Measurements from ENCODE around the gene LDLRAD2. TPM values are rescaled to one million over a fixed set of nuclear protein-coding genes. Genes with fewer than 3 reads are reported as not detected.
"Not testable (repeated sequence)": the region's sequence is repeated elsewhere in the genome, so short reads cannot be mapped to it uniquely, and the experiment has no call there.

Gene LDLRAD2
- total RNA-seq, 1 experiment from 2014 or later = 1.0 TPM

- Histone ChIP-seq H3K9me3 (ENCODE audit: control insufficient read depth, low read depth, low read length) (no peaks in the 10 kb centered on the region), H2AK5ac (ENCODE audit: insufficient read length, low read length) (no peak overlapping the region), H4K8ac (replicated peaks; ENCODE audit: insufficient read length, low read depth, low read length) (no peak overlapping the region), H3K14ac (ENCODE audit: insufficient read depth, low read length) (no peak overlapping the region), H3K27me3 (ENCODE audit: insufficient read depth, low read length) (no peaks in the 10 kb centered on the region), H2BK12ac (ENCODE audit: insufficient read length, low read depth, low read length) (no peak overlapping the region), H4K5ac (ENCODE audit: insufficient read length, low read depth, low read length) (no peak overlapping the region), H3K4me1 (ENCODE audit: insufficient read depth, low read length) (no peaks in the 10 kb centered on the region; the same call in 1 of the 2 replicates), H3K4ac (ENCODE audit: low read depth, low read length) (no peak overlapping the region), H2BK120ac (ENCODE audit: low read depth, low read length, poor library complexity, severe bottlenecking) (no peak overlapping the region), H4K20me1 (ENCODE audit: control insufficient read depth, insufficient read depth, insufficient read length) (no peaks in the 10 kb centered on the region), H2BK15ac (ENCODE audit: low read depth, low read length) (no peak overlapping the region), H3K23ac (ENCODE audit: insufficient read length, low read depth, low read length) (no peak overlapping the region), H3K79me1 (ENCODE audit: insufficient read depth, low read depth, low read length, poor library complexity, severe bottlenecking) (peaks cover 6% of the 10 kb centered on the region), H3K18ac (ENCODE audit: insufficient read length, low read depth, low read length) (no peak overlapping the region), H3T11ph (ENCODE audit: low read length) (no peak overlapping the region), H3K9ac (ENCODE audit: extremely low read depth, insufficient read length, low read length) (no peak overlapping the region), H3K23me2 (ENCODE audit: insufficient read length, low read depth, low read length, poor library complexity, severe bottlenecking) (no peaks in the 10 kb centered on the region), H3K79me2 (ENCODE audit: insufficient read depth, low read length) (peaks cover 35% of the 10 kb centered on the region), H3K56ac (ENCODE audit: insufficient read length, low read depth, low read length) (no peak overlapping the region), H2AFZ (ENCODE audit: low read length) (no peak overlapping the region), H2BK5ac (ENCODE audit: insufficient read length, low read length) (no peak overlapping the region), H2BK20ac (ENCODE audit: low read depth, low read length, poor library complexity, severe bottlenecking) (no peak overlapping the region), H3K4me2 (ENCODE audit: insufficient read depth, insufficient read length, low read length) (no peak overlapping the region), H3K27ac (ENCODE audit: insufficient read length, low read depth, low read length) (no peak overlapping the region), H4K91ac (ENCODE audit: insufficient read length, low read depth, low read length) (no peak overlapping the region)
- WGBS (ENCODE audit: extremely low coverage, insufficient read length, low lambda C conversion rate) = no CpG with 5 or more reads among the region's 2 CpGs
- no peaks in the 10 kb centered on the region for H3K9me3 Mint-ChIP-seq
- peaks cover 0 to 9% (median 0%) of the 10 kb centered on the region in 3 experiments; a peak in 4 of 7 replicates for H3K36me3 Mint-ChIP-seq (ENCODE audit: insufficient read depth in 1 of 3, low read depth in 3 of 3)
- H3K4me1 Mint-ChIP-seq = peaks cover 11 to 17% of the 10 kb centered on the region in 2 experiments
- no peak for DNase-seq
- no peaks in the 10 kb centered on the region for H3K27me3 Mint-ChIP-seq (ENCODE audit: low read depth)
- H3K4me3 Mint-ChIP-seq = no peak overlapping the region
- TF ChIP-seq CTCF (conservative IDR thresholded peaks at IDR 0.05) = no peak
- peak overlapping the region in 2 of 3 experiments; percentile 3 to 14; a peak in 2 of 7 replicates for H3K27ac Mint-ChIP-seq
These were observed 41.9 kb upstream of the LDLRAD2 start for GRCh38 chr1:21770201-21770600.

GRCh38 chr1:21770602-21771001, 41.5 kb upstream of the LDLRAD2 start:
- H3K79me2 ChIP-seq (ENCODE audit: insufficient read depth, low read length) = peaks cover 37% of the 10 kb centered on the region
- H3K4me1 Mint-ChIP-seq = peaks cover 7 to 13% of the 10 kb centered on the region in 2 experiments; a peak in 3 of 4 replicates
- not testable (repeated sequence) for H3K27ac Mint-ChIP-seq; H4K91ac ChIP-seq (ENCODE audit: insufficient read length, low read depth, low read length); H4K5ac ChIP-seq (ENCODE audit: insufficient read length, low read depth, low read length); H3K9me3 Mint-ChIP-seq; H2BK12ac ChIP-seq (ENCODE audit: insufficient read length, low read depth, low read length); H4K8ac ChIP-seq (replicated peaks; ENCODE audit: insufficient read length, low read depth, low read length); H2BK120ac ChIP-seq (ENCODE audit: low read depth, low read length, poor library complexity, severe bottlenecking); H3K27me3 Mint-ChIP-seq (ENCODE audit: low read depth); H3K18ac ChIP-seq (ENCODE audit: insufficient read length, low read depth, low read length); H3K4me3 Mint-ChIP-seq; H3K14ac ChIP-seq (ENCODE audit: insufficient read depth, low read length); H3K9me3 ChIP-seq (ENCODE audit: control insufficient read depth, low read depth, low read length); H2AFZ ChIP-seq (ENCODE audit: low read length); DNase-seq; H3K27ac ChIP-seq (ENCODE audit: insufficient read length, low read depth, low read length); H2BK20ac ChIP-seq (ENCODE audit: low read depth, low read length, poor library complexity, severe bottlenecking); H3K9ac ChIP-seq (ENCODE audit: extremely low read depth, insufficient read length, low read length); H3K79me1 ChIP-seq (ENCODE audit: insufficient read depth, low read depth, low read length, poor library complexity, severe bottlenecking); H3K36me3 Mint-ChIP-seq (ENCODE audit: insufficient read depth in 1 of 3, low read depth in 3 of 3); H3K4me1 ChIP-seq (ENCODE audit: insufficient read depth, low read length); H2BK5ac ChIP-seq (ENCODE audit: insufficient read length, low read length); H3K23ac ChIP-seq (ENCODE audit: insufficient read length, low read depth, low read length); H3K56ac ChIP-seq (ENCODE audit: insufficient read length, low read depth, low read length); H3T11ph ChIP-seq (ENCODE audit: low read length); H3K27me3 ChIP-seq (ENCODE audit: insufficient read depth, low read length); H2AK5ac ChIP-seq (ENCODE audit: insufficient read length, low read length); H3K23me2 ChIP-seq (ENCODE audit: insufficient read length, low read depth, low read length, poor library complexity, severe bottlenecking); H3K4ac ChIP-seq (ENCODE audit: low read depth, low read length); H3K4me2 ChIP-seq (ENCODE audit: insufficient read depth, insufficient read length, low read length); H2BK15ac ChIP-seq (ENCODE audit: low read depth, low read length); H4K20me1 ChIP-seq (ENCODE audit: control insufficient read depth, insufficient read depth, insufficient read length)
- WGBS (ENCODE audit: extremely low coverage, insufficient read length, low lambda C conversion rate) = no CpG with 5 or more reads among the region's 9 CpGs
